Right lobe of liver (tissue), 6 donors: Measurements from ENCODE around the gene CFAP221. TPM values are rescaled to one million over a fixed set of nuclear protein-coding genes. Genes with fewer than 3 reads are reported as not detected.

Experiments used
- ATAC-seq, 4 donors: fragments of 200-7000 bp; cut with Tn5 transposase; one replicate each; pipeline ENCODE4 v1.9.1; 2020; ENCODE audit warnings: mild to moderate bottlenecking in 4 of 4, moderate library complexity in 4 of 4
- DNase-seq, 3 donors: peaks; one replicate each; pipeline ENCODE4 v3.0.0-alpha.2; 2020
- H3K27ac ChIP-seq, 3 donors: fragments of 200-600 bp; one replicate each; pipeline ENCODE4 v1.8.0; 2022
- H3K27me3 ChIP-seq, 2 donors: fragments of 200-600 bp; one replicate each; pipeline ENCODE4 v1.8.0; 2022
- H3K36me3 ChIP-seq, 4 donors: fragments of 200-600 bp; sonication (generic) in 1 of 4; one replicate each; pipeline versions ENCODE4 v1.5.1 to v1.8.0; 2017 to 2022; ENCODE audit warnings: control low read depth in 1 of 4
- H3K4me1 ChIP-seq, 4 donors: fragments of 200-600 bp; sonication (generic) in 1 of 4; one replicate each; pipeline versions ENCODE4 v1.5.1 to v1.8.0; 2017 to 2022; ENCODE audit warnings: control low read depth in 1 of 4
- H3K4me3 ChIP-seq, 3 donors: fragments of 200-600 bp; one replicate each; pipeline ENCODE4 v1.8.0; 2022
- H3K9me3 ChIP-seq, 4 donors: fragments of 200-600 bp; sonication (generic) in 1 of 4; one replicate each; pipeline versions ENCODE4 v1.5.1 to v1.8.0; 2017 to 2022; ENCODE audit warnings: control low read depth in 1 of 4
- CTCF ChIP-seq, 4 donors: fragments of 200-600 bp in 3 of 4; fragments of 450-650 bp in 1 of 4; IDR thresholded peaks; one replicate each; pipeline versions ENCODE4 v1.5.1 to v1.8.0; 2016 to 2022; ENCODE audit warnings: antibody characterized with exemption in 4 of 4, mild to moderate bottlenecking in 2 of 4
- POLR2A ChIP-seq: fragments of 450-650 bp; IDR thresholded peaks from one replicate; pipeline ENCODE4 v1.6.1; 2017; ENCODE audit warnings: antibody characterized with exemption, mild to moderate bottlenecking
- WGBS: methylation state at CpG from one replicate; pipeline ENCODE4 v1.1.6; 2018; ENCODE audit warnings: low coverage, low lambda C conversion rate; ENCODE audit not compliant: insufficient coverage; ENCODE audit errors: missing lambda C conversion rate; 5-methylcytosine and 5-hydroxymethylcytosine counted together
- intact Hi-C, 2 donors: fragments of 100-400 bp; cut with DNase I; formaldehyde crosslinking; loops; one replicate each; pipeline versions ENCODE4 v1.11.2 to v1.14.1; 2022
- total RNA-seq, 6 experiments: library from RNA; depleted of rRNA in 2 of 6; stranded (reverse); fragments of >200 nt in 2 of 6; fragmentation: NEBNext Ultra II Directional in 3 of 6; extraction: Animal tissue kit (Norgen Biotek cat#: 25700) in 3 of 6; gene quantifications; one replicate each; pipeline versions ENCODE4 v1.1.0 to v1.2.4, GENCODE V29; 2016 to 2023
- donor health status: DM: no; HTN: yes; CAD: no.
- donor health status: DM: no; HTN: no; CAD: no.
- donor health status: DM: no; HTN: no; CAD: no.
- donor health status: DM: no; HTN: yes; CAD: no.
- donor health status: DM: no; HTN: yes; CAD: no.

Gene CFAP221
- total RNA-seq, 6 experiments from 2014 or later, result 0.56 to 5.8 (median 2.4) TPM

- 42% methylated on average over 3 of the region's 10 CpGs for WGBS
- Histone ChIP-seq H3K36me3 (no peaks in the 10 kb centered on the region), H3K4me1 (no peaks in the 10 kb centered on the region), H3K27ac (no peak overlapping the region), H3K9me3 (no peaks in the 10 kb centered on the region), H3K27me3 (no peaks in the 10 kb centered on the region), H3K4me3 (no peak overlapping the region)
- DNase-seq, result no peak
- intact Hi-C loops, result no loop called here
- TF ChIP-seq POLR2A, result no peak
- TF ChIP-seq CTCF (IDR thresholded peaks at IDR 0.05), result no peak
- ATAC-seq, result no peak
These were observed 25.7 kb upstream of the CFAP221 start for GRCh38 chr2:119518401-119519056.

DNA sequence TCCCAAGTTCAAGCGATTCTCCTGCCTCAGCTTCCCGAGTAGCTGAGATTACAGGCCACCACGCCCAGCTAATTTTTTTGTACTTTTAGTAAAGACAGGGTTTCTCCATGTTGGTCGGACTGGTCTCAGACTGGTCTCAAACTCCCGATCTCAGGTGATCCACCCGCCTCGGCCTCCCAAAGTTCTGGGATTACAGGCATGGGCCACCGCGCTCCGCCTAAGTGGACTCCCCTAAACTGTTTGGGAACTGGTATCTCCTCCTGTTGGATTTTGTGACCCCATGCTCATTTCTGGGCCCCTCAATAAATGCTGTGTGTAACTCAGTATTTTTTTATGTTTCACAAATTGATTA, 25.2 kb upstream of the CFAP221 start:
- 76% methylated on average over 6 of the region's 10 CpGs for WGBS
- TF ChIP-seq CTCF (IDR thresholded peaks at IDR 0.05) (no peak), POLR2A (no peak)

DNA sequence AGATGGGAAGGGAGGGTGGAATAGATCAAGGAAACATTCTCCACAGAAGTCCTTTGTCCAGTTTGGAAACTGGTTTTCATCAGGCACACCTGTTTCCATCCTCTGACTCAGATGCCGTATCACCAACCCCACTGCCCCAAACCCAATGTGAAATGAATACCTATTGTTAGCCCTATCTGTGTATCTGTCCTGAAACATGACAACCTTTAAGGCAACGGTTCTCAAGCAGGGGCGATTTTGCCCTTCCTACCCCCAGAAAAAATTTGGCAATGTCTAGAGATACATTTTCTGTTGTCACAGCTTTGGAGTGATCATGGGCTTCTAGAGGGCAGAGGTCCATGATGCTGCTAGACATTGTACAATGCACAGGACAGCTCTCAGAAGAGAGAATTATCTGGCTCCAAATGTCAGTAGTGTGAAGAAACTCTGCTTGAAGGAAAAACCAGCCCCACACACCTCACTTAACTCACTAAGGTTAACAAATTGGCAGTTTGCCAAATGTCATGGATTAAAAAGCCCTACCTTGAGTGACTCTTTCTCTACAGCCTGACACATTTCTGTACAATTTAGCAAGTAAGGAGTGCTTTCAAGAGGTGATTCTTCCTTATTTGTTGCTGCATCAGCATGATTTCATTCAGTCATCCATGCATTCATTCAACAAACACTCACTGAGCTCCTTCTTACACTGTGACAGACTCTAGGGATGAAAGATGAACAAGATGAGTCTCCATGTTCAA, 23.4 kb upstream of the CFAP221 start:
- Histone ChIP-seq H3K27ac (no peak overlapping the region), H3K36me3 (no peaks in the 10 kb centered on the region), H3K9me3 (no peaks in the 10 kb centered on the region), H3K4me1 (peaks cover 0 to 7% (median 0%) of the 10 kb centered on the region in 4 donors), H3K4me3 (no peak overlapping the region), H3K27me3 (no peaks in the 10 kb centered on the region)
- intact Hi-C loops, result no loop called here
- no peak for DNase-seq
- TF ChIP-seq CTCF (IDR thresholded peaks at IDR 0.05), result no peak
- TF ChIP-seq POLR2A, result no peak
- ATAC-seq, result no peak
- 56% methylated on average over 3 of the region's 3 CpGs for WGBS

More for the DNA sequence above, 25.2 kb upstream of the CFAP221 start:
- intact Hi-C loops, result no loop called here
- no peak for DNase-seq
- no peaks in the 10 kb centered on the region for H3K9me3 ChIP-seq
- ATAC-seq, result no peak
- H3K27ac ChIP-seq, result no peak overlapping the region
- H3K4me1 ChIP-seq, result peaks cover 0 to 4% (median 0%) of the 10 kb centered on the region in 4 donors
- H3K36me3 ChIP-seq, result no peaks in the 10 kb centered on the region
- no peaks in the 10 kb centered on the region for H3K27me3 ChIP-seq
- no peak overlapping the region for H3K4me3 ChIP-seq

GRCh38 chr2:119521433-119522050, 22.7 kb upstream of the CFAP221 start:
- H3K27me3 ChIP-seq, result no peaks in the 10 kb centered on the region
- H3K4me3 ChIP-seq, result no peak overlapping the region
- no peaks in the 10 kb centered on the region for H3K9me3 ChIP-seq
- no peaks in the 10 kb centered on the region for H3K36me3 ChIP-seq
- H3K27ac ChIP-seq, result no peak overlapping the region
- peaks cover 0 to 7% (median 0%) of the 10 kb centered on the region in 4 donors for H3K4me1 ChIP-seq
- TF ChIP-seq POLR2A (no peak), CTCF (IDR thresholded peaks at IDR 0.05) (no peak)
- WGBS, result 81% methylated on average over 9 of the region's 11 CpGs
- ATAC-seq (no peak), DNase-seq (no peak)
- intact Hi-C loops, result no loop called here
